Lower leg skin (tissue), 4 donors: ENCODE data around the gene GLB1L2. TPM values are rescaled to one million over a fixed set of nuclear protein-coding genes. Genes with fewer than 3 reads are reported as not detected.

Experiments used
- DNase-seq, 2 donors: peaks; one replicate each; pipeline ENCODE4 v3.0.0-alpha.2; 2019; ENCODE audit warnings: low spot score in 2 of 2
- H3K4me3 ChIP-seq: fragments of 200-600 bp; sonication (generic); 2 replicates; pipeline ENCODE4 v1.5.1; 2017; ENCODE audit warnings: mild to moderate bottlenecking, low read depth; ENCODE audit not compliant: poor library complexity, severe bottlenecking
- CTCF ChIP-seq, 3 donors: fragments of 450-650 bp; IDR thresholded peaks; one replicate each; pipeline ENCODE4 v1.5.1; 2016; ENCODE audit warnings: antibody characterized with exemption in 3 of 3, mild to moderate bottlenecking in 3 of 3, moderate library complexity in 2 of 3
- POLR2A ChIP-seq, 2 donors: fragments of 450-650 bp; IDR thresholded peaks; one replicate each; pipeline ENCODE4 v1.6.1; 2016 to 2017; ENCODE audit warnings: antibody characterized with exemption in 2 of 2, mild to moderate bottlenecking in 1 of 2, moderate library complexity in 1 of 2
- WGBS, 2 donors: methylation state at CpG; one replicate each; pipeline ENCODE4 v1.1.5; 2018; 5-methylcytosine and 5-hydroxymethylcytosine counted together
- intact Hi-C: fragments of 100-400 bp; cut with DNase I; formaldehyde crosslinking; loops from one replicate; pipeline ENCODE4 v1.15.0; 2023; ENCODE audit warnings: low total_unique reads
- total RNA-seq, 4 donors: library from RNA; depleted of rRNA; stranded (reverse); fragments of >200 nt; gene quantifications; one replicate each; pipeline ENCODE4 v1.1.0, GENCODE V29; 2016

The GLB1L2 gene
- total RNA-seq, 4 donors from 2014 or later, result 9.1 to 21.6 (median 15.1) TPM

- DNase-seq, result peak in 1 of 2 donors; percentile 57
- 89 to 96% methylated on average over 10 to 13 of the region's 13 CpGs for WGBS, 2 donors
- H3K4me3 ChIP-seq, result no peak overlapping the region
- intact Hi-C loops, result no loop called here
- no peak for TF ChIP-seq POLR2A (IDR thresholded peaks at IDR 0.05)
- no peak for TF ChIP-seq CTCF (IDR thresholded peaks at IDR 0.05)
These were observed 43.3 kb upstream of the GLB1L2 start for GRCh38 chr11:134288486-134288885.

- TF ChIP-seq POLR2A (IDR thresholded peaks at IDR 0.05), result no peak
- no peak for TF ChIP-seq CTCF (IDR thresholded peaks at IDR 0.05)
- no peak for DNase-seq
- H3K4me3 ChIP-seq, result no peak overlapping the region
- WGBS, 2 donors, result 79 to 85% methylated on average over 4 of the region's 4 CpGs
- intact Hi-C loops, result no loop called here
These were observed 42.6 kb upstream of the GLB1L2 start for GRCh38 chr11:134289167-134289566.

- intact Hi-C loops, result no loop called here
- no peak overlapping the region for H3K4me3 ChIP-seq
- TF ChIP-seq CTCF (IDR thresholded peaks at IDR 0.05) (no peak), POLR2A (IDR thresholded peaks at IDR 0.05) (no peak)
- DNase-seq, result peak in 1 of 2 donors; percentile 84
- WGBS, 2 donors, result 47 to 60% methylated on average over 9 to 12 of the region's 12 CpGs
These were observed 42.0 kb upstream of the GLB1L2 start for GRCh38 chr11:134289789-134290188.

- TF ChIP-seq POLR2A (IDR thresholded peaks at IDR 0.05), result no peak
- no peak for TF ChIP-seq CTCF (IDR thresholded peaks at IDR 0.05)
- intact Hi-C loops, result no loop called here
- no peak overlapping the region for H3K4me3 ChIP-seq
- DNase-seq, result peak in 1 of 2 donors; percentile 54
- 87 to 90% methylated on average over 7 of the region's 7 CpGs for WGBS, 2 donors
These were observed 41.1 kb upstream of the GLB1L2 start for GRCh38 chr11:134290646-134291045.

GRCh38 chr11:134291196-134291595 lies 40.6 kb upstream of the GLB1L2 start:
- intact Hi-C loops, result no loop called here
- 88 to 92% methylated on average over 6 of the region's 6 CpGs for WGBS, 2 donors
- H3K4me3 ChIP-seq, result no peak overlapping the region
- TF ChIP-seq CTCF (IDR thresholded peaks at IDR 0.05) (no peak), POLR2A (IDR thresholded peaks at IDR 0.05) (no peak)
- peak in 1 of 2 donors; percentile 18 for DNase-seq

GRCh38 chr11:134292661-134293060 lies 39.1 kb upstream of the GLB1L2 start:
- intact Hi-C loops, result no loop called here
- WGBS, 2 donors, result 77 to 78% methylated on average over 15 of the region's 15 CpGs
- peak in 1 of 2 donors; percentile 72 for DNase-seq
- H3K4me3 ChIP-seq, result no peak overlapping the region
- no peak for TF ChIP-seq CTCF (IDR thresholded peaks at IDR 0.05)
- TF ChIP-seq POLR2A (IDR thresholded peaks at IDR 0.05), result no peak
